Prostate gland (tissue), 2 donors: ENCODE data around the gene AKT3.

Source experiments
- CTCF ChIP-seq, 4 experiments: fragments of 200-600 bp in 2 of 4; fragments of 450-650 bp in 2 of 4; sonication (generic) in 2 of 4; IDR thresholded peaks; 1 replicate in 3 of 4; 2 replicates in 1 of 4; pipeline ENCODE4 v1.5.1; 2016 to 2019; ENCODE audit warnings: antibody characterized with exemption in 4 of 4, mild to moderate bottlenecking in 2 of 4, moderate library complexity in 2 of 4
- POLR2A ChIP-seq: fragments of 450-650 bp; IDR thresholded peaks from one replicate; pipeline ENCODE4 v1.6.1; 2016; ENCODE audit warnings: antibody characterized with exemption, mild to moderate bottlenecking

- TF ChIP-seq CTCF (IDR thresholded peaks at IDR 0.05) (no peak), POLR2A (no peak)
Observed at GRCh38 chr1:243469497-243469896, 380.5 kb downstream of the AKT3 start.
